Neural crest cell (in vitro differentiated cells): ENCODE data around the gene ACTR6. TPM values are rescaled to one million over a fixed set of nuclear protein-coding genes. Genes with fewer than 3 reads are reported as not detected.

Source experiments
- microRNA-seq: library from miRNA; unstranded; fragments of <30 nt; microRNA quantifications from one replicate; pipeline ENCODE4, GENCODE V29; 2020
- total RNA-seq: library from RNA; stranded (reverse); gene quantifications from 2 replicates; pipeline ENCODE4 v1.2.1, GENCODE V29; 2021

ACTR6 gene
- total RNA-seq, 1 donor from 2014 or later: 36.3 TPM

Small RNAs within 50 kb of the gene (microRNA-seq; reads per million reads assigned to microRNA genes)
- gene MIR1827: not detected

Other genes with a start within 250 kb of the ACTR6 start
- gene ANKS1B, start 215.9 kb upstream of the ACTR6 start, total RNA-seq: 5.6 and 8.4 TPM in 2 replicates
- 17.8 and 19.0 TPM in 2 replicates for gene BLTP3B, start 57.9 kb upstream of the ACTR6 start, total RNA-seq
- gene DEPDC4, start 66.3 kb downstream of the ACTR6 start, total RNA-seq: 3.5 and 4.1 TPM in 2 replicates
- gene SCYL2, start 66.4 kb downstream of the ACTR6 start, total RNA-seq: 56.2 and 59.8 TPM in 2 replicates
- gene SLC17A8, start 156.3 kb downstream of the ACTR6 start, total RNA-seq: not detected in 2 replicates